Endometrium (tissue), 2 donors: ENCODE results near the gene DNAJC11.
"Not testable (repeated sequence)": the region's sequence is repeated elsewhere in the genome, so short reads cannot be mapped to it uniquely, and the experiment has no call there.

ENCODE experiments used
- FAIRE-seq: peaks from 2 replicates; lab custom pipeline; 2012; peaks lifted over from hg19 to GRCh38; lab: Jason Lieb, UNC
- donor health status: control.
- donor health status: control.

The DNAJC11 gene

DNA sequence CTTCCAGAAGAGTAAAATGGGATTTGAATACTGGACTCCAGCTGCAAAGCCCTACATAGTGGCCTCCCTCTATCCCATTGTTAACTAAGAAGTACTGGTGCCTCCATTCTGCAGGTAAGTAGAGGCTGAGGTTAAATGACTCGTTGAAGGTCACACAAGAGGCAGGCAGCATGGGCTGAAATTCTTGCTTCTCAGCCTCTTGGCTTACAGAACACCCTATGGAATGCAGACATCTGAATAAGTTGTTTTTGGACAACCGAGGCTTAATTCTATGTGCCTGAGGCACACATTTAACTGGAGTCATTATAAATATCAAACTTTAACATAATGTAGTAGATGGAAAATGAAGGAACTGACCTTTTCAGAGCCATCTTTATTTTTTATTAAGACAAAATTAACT is 5.7 kb downstream of the DNAJC11 start:
- FAIRE-seq: no peak

DNA sequence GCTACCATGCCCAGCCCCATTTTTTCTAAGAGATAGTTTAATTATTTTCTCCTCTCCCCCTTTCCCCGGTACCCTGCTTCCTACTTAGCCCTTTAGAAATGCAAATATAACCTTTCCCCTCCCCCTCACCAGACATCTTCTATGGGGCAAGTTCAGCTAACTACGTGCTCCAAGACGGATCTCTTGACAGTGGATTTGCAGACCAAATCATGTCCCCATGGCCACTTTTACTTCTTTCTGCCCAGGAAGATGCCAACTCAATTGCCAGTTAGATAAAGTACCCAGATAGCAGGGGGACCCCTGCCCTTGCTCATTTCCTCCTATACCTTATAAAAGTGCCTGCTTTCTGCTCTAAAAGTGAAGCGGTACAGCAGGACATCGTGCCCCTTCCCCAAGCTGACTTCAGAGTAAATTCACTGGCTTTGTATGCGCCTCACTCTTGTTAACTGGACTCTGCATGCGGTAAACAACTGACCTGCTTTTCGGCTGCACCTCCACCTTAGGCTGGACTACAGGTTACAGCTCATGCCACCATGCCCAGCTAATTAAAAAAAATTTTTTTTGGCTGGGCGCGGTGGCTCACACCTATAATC is 7.4 kb downstream of the DNAJC11 start:
- FAIRE-seq: no peak

DNA sequence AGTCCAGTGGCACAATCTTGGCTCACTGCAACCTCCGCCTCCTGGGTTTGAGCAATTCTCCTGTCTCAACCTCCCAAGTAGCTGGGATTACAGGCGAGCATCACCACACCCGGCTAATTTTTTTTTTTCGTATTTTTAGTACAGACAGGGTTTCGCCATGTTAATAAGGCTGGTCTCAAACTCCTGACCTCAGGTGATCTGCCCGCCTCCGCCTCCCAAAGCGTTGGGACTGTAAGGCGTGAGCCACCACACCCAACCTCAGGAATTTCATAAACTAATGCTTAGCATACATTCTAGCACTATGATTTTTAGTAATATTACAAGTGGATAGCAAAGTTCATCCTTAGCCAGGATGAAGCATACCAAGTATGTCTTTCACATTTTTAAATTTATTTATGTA is 8.7 kb downstream of the DNAJC11 start:
- FAIRE-seq: no peak

DNA sequence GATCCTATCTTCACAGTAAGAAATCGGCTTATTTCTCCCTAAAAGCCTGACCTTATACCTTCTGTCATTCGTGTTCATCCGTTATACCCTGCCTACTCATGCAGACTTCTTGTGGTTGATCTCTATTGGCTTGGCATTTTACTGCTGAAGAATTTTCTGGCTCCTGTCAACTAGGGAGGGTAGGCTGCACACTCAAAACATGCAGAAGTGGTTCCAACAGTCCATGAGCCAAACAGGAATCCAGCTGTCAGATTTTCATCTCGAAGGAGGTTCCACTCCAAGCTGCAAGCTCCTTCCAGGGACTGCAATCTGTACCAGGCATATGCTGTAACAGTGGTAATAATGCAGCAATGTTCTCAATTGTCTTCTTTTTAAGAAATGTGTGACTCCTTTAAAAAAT is 10.1 kb downstream of the DNAJC11 start:
- FAIRE-seq: no peak

DNA sequence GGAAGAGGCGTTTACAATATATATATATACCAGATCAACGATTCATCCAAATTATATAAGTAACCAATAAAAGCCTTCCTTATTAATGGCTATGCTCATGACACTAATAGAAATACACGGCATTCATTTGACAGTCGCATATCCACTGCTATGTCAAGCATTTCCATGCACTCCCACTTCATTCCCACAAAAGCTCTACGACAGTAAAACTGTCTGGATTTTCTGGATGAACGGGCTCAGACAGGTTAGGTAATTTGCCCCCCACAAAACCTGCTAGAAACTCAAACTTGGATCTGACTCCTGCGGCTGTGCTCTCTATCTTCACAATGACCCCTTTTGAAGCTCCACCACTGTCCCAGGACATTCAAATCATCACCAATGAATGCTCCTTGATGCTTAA is 11.4 kb downstream of the DNAJC11 start:
- no peak for FAIRE-seq

DNA sequence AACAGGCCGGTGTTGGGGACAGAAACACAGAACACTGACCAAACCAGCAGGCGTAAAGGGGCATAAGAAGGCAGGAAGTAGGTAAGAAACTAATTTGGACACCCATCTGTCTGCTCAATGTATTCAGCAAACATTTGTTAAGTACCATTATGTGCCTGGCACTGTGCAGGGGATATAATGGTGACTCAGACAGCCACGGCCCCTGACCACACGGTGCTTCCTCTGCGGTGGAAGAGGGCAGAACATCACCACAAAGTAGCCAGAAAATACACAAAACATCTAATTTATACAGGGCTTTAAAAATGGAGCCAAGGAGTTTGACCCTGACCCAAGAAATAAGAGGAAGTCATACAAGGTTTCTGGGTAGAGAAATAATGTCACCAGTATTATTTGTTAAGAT is 12.9 kb downstream of the DNAJC11 start:
- no peak for FAIRE-seq

DNA sequence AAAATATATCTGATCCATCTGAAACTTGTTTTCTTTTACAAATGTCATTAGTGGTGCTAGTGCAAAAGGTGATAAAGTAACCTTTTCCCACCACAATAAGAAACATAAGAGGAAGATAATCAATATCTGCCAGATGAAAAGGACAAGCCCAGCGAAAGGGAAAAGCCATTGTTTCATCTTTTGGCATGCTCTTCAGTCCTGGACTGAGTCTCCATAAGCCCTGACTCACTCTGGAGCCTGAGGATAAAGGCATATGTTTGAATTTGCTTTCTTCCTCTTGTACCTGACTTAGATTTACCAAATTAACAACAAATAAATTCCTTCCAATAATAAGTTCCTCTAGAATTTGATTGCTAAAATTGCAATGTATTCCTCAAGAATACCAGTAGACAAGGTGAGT is 13.6 kb downstream of the DNAJC11 start:
- no peak for FAIRE-seq

DNA sequence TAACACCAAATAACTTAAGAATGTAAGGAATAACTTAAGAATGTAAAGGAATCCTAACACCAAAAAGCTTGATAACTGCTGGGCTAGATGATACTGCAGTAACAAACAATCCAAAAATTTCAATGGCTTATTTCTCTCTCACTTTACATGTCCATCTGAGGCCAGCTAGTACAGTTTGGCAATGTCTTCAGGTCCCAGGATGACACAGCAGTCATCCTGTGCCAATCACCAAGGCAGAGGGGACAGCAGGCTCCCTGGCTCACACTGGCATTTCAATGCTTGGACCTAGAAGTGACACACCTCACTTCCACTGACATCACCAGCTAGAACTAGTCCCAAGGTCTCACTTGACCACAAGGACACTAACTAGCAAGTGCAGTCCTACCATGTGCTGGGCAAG is 15.3 kb downstream of the DNAJC11 start:
- no peak for FAIRE-seq

DNA sequence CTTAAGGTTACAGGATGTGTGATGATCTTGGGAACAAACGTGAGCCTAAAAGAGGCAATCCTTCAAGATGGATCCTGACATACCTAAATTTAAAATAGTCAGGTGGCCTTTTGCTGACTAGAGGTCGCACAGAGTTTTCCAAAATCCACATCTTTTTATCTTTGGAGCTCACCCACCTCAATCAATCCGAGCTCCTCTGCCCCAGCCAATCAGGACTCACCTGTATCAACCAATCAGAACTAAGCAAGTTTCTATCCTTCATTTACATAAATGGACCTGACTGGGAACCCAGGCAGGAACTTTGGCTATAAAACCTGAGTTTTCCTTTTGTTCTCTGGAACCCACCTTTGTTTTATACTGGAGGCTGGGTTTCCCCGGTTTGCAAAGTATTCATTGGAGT is 16.2 kb downstream of the DNAJC11 start:
- FAIRE-seq: no peak

DNA sequence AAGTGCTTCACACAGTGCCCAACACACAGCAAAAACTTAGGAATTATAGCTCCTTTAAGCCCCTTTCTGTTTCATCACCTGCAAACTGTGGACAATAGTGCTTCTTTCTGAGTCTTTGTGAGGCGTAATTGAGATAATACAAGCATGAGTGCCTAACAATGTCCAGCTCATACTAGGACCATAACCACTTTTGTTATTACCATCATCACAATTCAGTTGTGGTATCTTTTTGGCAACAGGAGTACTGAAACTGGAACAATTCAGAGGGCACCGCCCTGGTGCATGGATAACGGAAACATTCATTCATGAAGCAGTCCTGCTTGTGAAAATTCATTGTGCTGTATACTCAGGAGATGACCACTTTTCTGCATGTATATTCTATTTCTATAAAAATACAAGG is 18.2 kb downstream of the DNAJC11 start:
- FAIRE-seq: no peak

DNA sequence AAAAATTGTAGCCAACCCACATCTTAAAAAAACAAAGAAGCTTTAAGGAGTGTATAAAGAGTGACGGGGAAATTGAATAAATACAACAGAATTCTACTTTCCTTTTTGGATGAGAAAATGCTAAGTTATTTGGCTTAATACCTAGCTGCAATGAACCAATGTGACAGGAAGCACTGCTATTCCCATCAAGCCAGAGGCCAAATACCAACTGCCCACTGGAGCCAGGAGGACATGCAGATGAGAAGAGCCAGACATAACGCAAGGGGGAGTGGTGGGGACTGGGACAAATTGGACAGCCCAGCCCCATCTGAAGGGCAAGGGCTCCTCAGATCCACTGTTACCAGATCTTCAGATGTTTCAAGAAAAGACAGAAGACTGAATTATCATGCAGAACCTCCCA is 25.7 kb downstream of the DNAJC11 start:
- FAIRE-seq: no peak

DNA sequence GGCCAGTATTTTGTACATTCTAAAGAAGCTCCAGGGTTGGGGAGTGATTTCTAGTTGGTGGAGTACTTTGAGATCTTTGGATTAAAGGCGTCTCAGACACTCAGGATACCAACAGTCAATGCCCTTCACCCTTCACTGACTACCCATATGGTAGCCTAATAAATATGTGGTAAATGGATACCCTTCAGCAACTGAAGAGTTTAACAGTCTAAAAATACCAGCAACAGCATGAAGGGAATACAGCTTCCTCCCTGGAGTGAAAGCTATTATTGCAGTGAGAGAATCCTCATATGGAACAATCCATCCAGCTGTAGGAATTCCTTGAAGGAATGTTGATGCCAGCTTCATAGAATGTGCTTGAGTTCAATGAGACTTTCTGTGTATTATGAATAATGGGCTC is 26.8 kb downstream of the DNAJC11 start:
- FAIRE-seq: no peak

DNA sequence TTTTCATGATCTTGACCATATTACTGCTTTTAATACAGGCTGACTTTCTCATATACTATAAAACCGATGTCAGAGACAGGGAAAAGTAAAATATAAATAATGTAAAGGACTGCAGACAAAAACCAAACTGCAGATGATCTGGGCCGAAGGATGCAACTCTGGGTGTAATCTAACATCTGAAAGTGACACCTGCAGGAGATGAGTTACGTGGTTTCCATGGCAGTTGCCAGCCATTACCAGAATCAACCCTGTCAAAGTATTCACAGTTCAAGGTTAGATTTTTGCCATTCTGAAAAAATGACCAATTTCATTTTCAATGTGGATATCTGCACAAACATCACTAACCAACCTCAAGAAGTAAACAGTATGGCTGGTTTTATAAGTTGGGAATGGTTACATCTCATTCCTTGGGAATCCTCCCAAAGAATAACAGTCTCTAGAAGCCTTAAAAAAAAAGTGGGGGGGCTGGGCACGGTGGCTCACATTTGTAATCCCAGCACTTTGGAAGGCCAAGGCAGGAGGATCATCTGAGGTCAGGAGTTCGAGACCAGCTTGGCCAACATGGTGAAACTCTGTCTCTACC is 27.7 kb downstream of the DNAJC11 start:
- no peak for FAIRE-seq

DNA sequence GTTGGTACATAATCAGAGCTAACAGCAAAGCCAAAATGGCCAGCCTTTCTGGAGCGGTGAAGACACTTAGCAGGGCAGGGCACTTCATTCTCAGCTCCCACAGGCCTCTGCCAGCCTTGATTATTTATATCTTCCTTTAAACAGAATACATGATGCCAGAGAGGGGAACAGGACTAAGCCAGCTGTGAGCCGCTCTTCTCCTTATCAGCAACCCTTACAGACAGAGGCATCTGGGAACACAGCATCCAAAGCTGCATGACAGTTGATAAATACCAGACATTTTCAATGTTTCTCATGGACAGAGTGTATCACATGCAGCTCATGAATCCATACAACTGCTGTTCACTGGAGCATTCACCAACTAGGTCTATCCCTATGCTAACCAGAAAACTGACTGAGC is 29.1 kb downstream of the DNAJC11 start:
- no peak for FAIRE-seq

DNA sequence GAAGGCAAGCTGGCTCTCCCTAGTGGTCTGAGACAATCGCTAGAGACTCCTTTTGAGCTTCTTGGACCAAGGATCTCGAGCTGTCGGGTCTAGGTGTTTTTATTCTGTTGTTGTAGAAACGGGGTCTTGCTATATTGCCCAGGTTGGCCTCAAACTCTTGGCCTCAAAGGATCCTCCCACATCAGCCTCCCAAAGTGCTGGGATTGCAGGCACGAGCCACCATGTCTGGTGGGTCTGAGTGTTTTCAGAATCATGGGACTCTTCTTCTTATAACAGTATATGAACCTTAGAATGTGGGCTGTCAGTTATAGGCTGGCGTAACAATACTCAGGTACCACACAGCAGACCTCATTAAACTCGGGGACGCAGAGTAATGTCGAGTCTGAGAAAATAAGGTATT is 33.1 kb downstream of the DNAJC11 start:
- no peak for FAIRE-seq

DNA sequence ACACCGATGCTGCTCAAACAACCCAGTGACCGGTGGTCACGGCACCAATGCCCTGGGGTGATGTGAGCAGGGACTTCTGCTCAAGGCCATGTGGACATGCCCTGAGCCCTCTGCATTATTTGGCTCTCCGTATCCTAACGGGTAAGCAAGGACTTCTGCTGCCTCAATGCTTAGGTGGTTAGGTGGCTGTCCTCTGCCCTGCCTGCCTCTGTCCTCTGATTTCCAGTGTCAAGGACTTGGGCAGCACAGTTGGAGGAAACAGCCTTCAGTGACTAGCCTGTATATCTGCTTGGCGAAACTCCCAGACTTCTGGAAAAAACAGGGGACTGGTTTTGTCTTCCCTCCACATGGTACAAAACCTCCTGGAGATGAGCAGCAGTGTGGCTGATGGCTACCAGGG is 34.5 kb downstream of the DNAJC11 start:
- FAIRE-seq: no peak

DNA sequence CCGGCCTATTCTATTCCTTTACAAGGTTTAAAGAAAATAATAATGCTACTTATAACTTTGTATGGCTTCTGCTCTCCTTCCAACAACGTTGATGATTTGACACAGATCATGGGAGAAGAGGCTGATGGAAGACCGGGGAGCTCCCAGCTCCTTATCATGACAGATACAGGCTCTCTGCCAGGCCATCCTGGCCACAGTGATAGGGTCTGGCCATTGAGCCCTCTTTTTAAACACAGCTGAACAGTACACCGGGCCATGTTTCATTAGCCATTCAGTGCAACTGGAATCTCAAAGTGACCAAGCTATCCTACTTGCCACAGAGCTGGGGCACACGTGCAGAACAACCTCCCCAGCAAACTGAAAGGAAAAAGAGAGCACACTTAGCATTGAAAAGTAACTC is 34.9 kb downstream of the DNAJC11 start:
- FAIRE-seq: no peak

DNA sequence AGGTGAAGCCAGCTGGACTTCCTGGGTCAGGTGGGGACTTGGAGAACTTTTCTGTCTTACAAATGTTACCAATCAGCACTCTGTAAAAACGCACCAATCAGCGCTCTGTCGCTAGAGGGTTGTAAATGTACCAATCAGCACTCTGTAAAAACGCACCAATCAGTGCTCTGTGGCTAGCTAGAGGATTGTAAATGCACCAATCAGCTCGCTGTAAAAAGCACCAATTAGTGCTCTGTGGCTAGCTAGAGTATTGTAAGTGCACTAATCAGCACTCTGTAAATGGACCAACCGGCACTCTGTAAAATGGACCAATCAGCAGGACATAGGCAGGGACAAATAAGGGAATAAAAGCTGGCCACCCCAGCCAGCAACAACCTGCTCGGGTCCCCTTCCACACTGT is 39.1 kb downstream of the DNAJC11 start:
- not testable (repeated sequence) for FAIRE-seq

DNA sequence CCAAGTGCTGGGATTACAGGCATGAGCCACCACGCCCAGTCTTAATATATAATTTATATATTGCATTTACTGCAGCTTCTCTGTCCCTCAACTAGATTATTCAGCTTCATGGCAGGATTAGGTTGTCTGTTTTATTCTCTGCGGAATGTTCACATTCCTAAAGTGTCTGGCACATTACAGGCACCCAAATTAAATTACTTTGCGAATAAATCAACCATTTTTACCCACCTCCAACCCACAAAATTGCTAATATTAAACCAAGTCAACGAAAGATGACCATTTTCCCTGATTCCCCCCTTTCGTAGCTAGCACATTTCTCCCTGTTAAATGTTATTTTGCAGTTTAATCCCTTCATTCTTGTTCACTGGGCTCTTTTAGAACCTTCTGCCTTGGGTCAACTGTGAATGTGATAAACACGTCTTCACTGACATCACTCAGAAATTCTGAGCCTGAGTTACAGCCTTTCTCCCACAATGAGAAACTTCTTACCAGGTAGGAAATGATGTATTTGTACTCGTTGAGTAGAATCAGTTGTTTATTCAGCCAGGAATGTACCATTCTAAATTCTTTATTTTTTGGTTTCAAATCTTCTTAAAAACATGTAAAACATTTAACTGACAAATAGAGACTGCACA is 41.1 kb downstream of the DNAJC11 start:
- FAIRE-seq: no peak

DNA sequence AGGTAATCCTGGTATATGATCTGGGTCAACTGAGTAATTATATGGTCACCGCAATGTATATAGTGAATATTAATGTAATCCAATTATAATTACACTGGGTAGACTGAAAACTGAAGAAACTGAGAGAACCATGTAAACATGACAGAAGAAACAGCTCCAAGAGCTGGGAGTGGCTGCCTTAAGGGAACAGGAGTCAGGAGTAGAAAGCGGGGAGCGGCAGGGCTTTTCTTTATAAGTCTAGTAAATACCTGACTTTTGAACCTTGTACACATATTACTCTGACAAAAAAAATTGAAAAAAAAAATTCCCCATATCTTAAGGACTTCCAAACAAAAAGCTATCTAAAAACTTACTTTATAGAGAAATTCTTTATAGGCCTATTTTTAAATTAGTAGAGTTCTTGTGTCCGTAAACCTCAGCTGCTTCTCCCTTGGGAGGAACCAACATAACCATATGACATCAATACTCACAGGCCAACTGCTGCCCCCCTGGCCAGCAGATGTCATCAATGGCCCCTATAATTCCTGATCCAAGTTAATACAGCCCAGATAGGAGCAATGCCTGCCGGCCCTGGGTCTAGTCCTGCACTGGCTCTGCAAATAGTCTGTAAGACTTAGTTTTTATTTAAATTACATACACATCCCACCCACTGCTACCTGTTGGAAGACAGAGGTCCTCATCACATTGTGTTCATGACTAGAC is 43.1 kb downstream of the DNAJC11 start:
- FAIRE-seq: no peak

DNA sequence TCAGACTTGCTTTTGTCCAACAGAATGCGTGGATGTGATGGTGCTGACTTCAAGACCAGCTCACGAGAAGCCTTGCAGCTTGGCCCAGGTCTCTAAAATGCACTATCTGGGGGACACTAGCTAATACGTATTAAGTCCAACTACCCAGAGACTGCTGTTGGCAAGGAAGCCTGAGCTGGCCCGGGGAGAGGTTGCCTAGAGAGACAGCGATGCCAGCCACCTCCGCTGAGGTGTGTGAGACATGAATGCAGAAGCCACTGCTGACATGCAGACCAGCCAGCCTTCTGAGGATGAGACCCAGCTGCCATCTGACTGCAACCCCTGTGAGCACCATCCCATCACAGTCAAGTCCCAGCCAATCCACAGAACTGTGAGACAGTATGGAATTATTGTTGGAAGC is 44.5 kb downstream of the DNAJC11 start:
- FAIRE-seq: no peak

DNA sequence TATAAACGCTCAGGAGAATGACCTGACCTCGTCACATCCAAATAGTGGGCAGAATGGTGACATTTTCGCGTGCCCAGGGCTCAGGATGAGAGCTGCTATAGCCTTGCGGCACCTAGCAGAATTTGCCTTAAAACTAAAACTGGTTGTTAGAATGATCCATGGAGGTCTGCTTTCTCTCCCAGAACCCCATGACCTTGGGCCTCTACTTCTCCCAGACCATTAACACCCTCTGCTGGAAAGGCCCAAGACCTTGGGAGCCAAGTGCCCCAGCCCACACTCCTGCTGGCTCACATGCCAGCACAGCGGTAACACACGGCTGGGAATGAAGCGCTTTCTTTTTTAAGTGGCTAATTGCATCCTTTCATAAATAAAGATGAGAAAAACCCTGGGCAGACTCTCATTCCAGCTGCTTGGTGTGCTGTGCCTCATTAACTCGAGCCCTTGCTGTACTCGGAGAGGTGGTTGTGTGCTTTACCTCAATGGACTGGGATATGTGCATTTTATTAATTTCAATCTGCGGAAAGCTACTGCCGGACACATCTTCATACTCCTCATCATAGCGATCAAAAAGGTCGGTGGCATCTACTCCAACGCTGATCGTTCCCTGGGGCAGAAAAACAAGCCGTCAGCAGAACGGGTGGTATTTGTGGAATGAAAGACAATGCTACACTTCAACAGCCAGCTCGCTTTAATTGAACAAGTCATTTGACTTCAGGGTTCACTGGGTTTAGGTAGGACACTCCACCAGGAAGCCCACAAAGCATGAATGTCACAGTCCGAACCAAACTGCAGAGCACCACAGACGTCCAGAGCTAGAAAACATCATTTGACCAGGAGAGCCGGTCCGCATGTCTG is 48.0 kb downstream of the DNAJC11 start:
- no peak for FAIRE-seq

DNA sequence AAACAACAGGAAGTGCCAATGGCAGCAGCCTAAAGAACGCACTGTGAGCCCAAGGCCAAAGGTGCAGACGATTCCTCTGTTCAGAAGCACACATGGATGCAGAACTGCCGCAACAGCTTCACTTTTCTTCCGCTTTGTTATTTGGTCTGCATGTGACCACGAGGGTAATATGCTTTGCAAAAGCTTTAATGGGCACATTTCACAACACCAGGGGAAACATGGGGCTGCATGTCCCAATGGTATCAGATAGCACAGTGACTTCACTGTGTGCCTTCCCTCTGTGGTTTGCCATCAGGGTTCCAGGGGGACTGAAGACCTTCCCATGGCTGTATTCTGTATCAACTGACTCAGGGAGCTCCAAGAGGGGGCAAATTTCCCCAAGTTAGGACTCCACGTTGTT is 48.6 kb downstream of the DNAJC11 start:
- FAIRE-seq: no peak
